AG08396 (cell line): Measurements from ENCODE around the gene RAB35.
A peak's percentile ranks its signal among the peaks of the same experiment; 100 is the strongest.

ENCODE experiments used
- DNase-seq: peaks from one replicate; pipeline ENCODE4 v3.0.0; 2012; ENCODE audit warnings: low spot score, mixed read lengths

RAB35 gene

GRCh38 chr12:120103371-120103770, 13.2 kb downstream of the RAB35 start:
- no peak for DNase-seq

GRCh38 chr12:120103044-120103338, 13.6 kb downstream of the RAB35 start:
- no peak for DNase-seq

- no peak for DNase-seq
Measured at GRCh38 chr12:120102189-120103043, 14.1 kb downstream of the RAB35 start.

- no peak for DNase-seq
Measured at GRCh38 chr12:120101617-120102016, 14.9 kb downstream of the RAB35 start.

GRCh38 chr12:120101182-120101581, 15.4 kb downstream of the RAB35 start:
- DNase-seq, result no peak

- DNase-seq, result peak; percentile 67
Measured at GRCh38 chr12:120100630-120101029, 15.9 kb downstream of the RAB35 start.

- DNase-seq, result no peak
Measured at GRCh38 chr12:120099738-120100137, 16.8 kb downstream of the RAB35 start.

GRCh38 chr12:120098756-120099470, 17.6 kb downstream of the RAB35 start:
- DNase-seq, result no peak

GRCh38 chr12:120096671-120097202, 19.8 kb downstream of the RAB35 start:
- no peak for DNase-seq

- DNase-seq, result no peak
Measured at GRCh38 chr12:120095736-120096135, 20.8 kb downstream of the RAB35 start.

GRCh38 chr12:120095331-120095730, 21.2 kb downstream of the RAB35 start:
- no peak for DNase-seq

- no peak for DNase-seq
Measured at GRCh38 chr12:120094485-120094884, 22.1 kb downstream of the RAB35 start.

- no peak for DNase-seq
Measured at GRCh38 chr12:120093592-120094355, 22.8 kb downstream of the RAB35 start.

GRCh38 chr12:120093336-120093591, 23.3 kb downstream of the RAB35 start:
- no peak for DNase-seq

- DNase-seq, result no peak
Measured at GRCh38 chr12:120092551-120093335, 23.8 kb downstream of the RAB35 start.

- DNase-seq, result no peak
Measured at GRCh38 chr12:120091371-120092090, 25.0 kb downstream of the RAB35 start.

GRCh38 chr12:120090626-120091295, 25.8 kb downstream of the RAB35 start:
- DNase-seq, result no peak

GRCh38 chr12:120090206-120090605, 26.3 kb downstream of the RAB35 start:
- no peak for DNase-seq

- no peak for DNase-seq
Measured at GRCh38 chr12:120089796-120090195, 26.8 kb downstream of the RAB35 start.

- DNase-seq, result no peak
Measured at GRCh38 chr12:120089105-120089504, 27.4 kb downstream of the RAB35 start.
